Measurements from ENCODE around the gene ABCB9. TPM values are rescaled to one million over a fixed set of nuclear protein-coding genes. Genes with fewer than 3 reads are reported as not detected.

ABCB9 gene
- total RNA-seq, 1 experiment from 2014 or later, result 20.9 TPM

- CTCF ChIA-PET, result no interaction called here
- DNase-seq, result no peak
- Histone ChIP-seq H3K9ac (ENCODE audit: low read length) (no peak overlapping the region), H3F3A (ENCODE audit: low read length, unreplicated experiment) (no peaks in the 10 kb centered on the region), H3K9me2 (replicated peaks; ENCODE audit: low read length) (no peaks in the 10 kb centered on the region), H3K4me1 (ENCODE audit: insufficient read depth, low read length) (peaks cover 8% of the 10 kb centered on the region; the same call in 1 of the 2 replicates), H3K9me3 (ENCODE audit: low read length) (no peaks in the 10 kb centered on the region), H3K4me3 (ENCODE audit: low read length) (no peak overlapping the region), H4K20me1 (ENCODE audit: low read length) (no peaks in the 10 kb centered on the region), H3K27ac (ENCODE audit: low read length) (no peak overlapping the region), H2AFZ (ENCODE audit: low read length) (no peak overlapping the region), H3K36me3 (ENCODE audit: low read depth, low read length) (no peaks in the 10 kb centered on the region), H3K4me2 (ENCODE audit: low read length) (no peak overlapping the region), H3K79me2 (ENCODE audit: low read length) (peaks cover 20% of the 10 kb centered on the region), H3K27me3 (ENCODE audit: low read length) (no peaks in the 10 kb centered on the region)
- ATAC-seq, result no peak
- TF ChIP-seq EZH2phosphoT487 (IDR thresholded peaks at IDR 0.05; ENCODE audit: borderline replicate concordance, low read length), result no peak
- no peak for TF ChIP-seq CTCF (conservative IDR thresholded peaks at IDR 0.05; ENCODE audit: low read depth, low read length)
- TF ChIP-seq EZH2 (IDR thresholded peaks at IDR 0.05; ENCODE audit: low read length, unreplicated experiment), result no peak
- POLR2A ChIA-PET (ENCODE audit: unreplicated experiment), result no interaction called here
- no TSS peak for BruUV-seq (replicated peaks)
- intact Hi-C loops (cut with micrococcal nuclease), result loop anchor here (10.0 kb wide), 1 partner anchor 325 kb away; no protein-coding TSS in a partner anchor
Measured at GRCh38 chr12:122959566-122960192, 6.6 kb downstream of the ABCB9 start.

DNA sequence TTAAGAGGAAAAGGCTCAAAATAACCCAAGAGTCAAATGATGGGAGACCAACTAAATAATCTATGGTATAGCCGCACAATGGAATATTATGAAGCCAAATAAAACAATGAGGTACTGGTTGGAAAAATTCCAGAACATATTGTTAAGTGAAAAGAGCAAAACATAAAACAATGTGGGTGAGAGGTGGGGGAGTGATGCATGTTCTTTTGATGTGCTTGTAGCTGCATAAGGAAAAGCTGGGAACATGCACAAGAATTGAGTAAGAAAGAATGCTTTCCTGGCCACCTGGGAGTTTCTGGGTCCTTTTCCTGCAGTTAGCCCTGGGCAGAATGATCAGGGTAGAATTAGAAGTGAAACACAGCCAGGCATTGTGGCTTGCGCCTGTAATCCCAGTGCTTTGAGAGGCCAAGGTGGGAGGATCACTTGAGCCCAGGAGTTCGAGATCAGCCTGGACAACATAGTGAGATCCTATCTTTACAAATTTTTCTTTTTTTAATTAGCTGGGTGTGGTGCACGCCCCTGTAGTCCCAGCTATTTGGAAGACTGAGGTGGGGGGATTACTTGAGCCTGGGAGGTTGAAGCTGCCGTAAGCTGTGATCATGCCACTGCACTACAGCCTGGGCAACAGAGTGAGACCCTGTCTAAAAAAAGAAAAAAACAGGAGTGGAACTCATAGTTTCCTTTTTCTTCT lies 7.9 kb downstream of the ABCB9 start:
- ATAC-seq (no peak), DNase-seq (no peak)
- Histone ChIP-seq H3K36me3 (ENCODE audit: low read depth, low read length) (no peaks in the 10 kb centered on the region), H3K79me2 (ENCODE audit: low read length) (peaks cover 7% of the 10 kb centered on the region), H3K4me3 (ENCODE audit: low read length) (no peak overlapping the region), H2AFZ (ENCODE audit: low read length) (no peak overlapping the region), H3F3A (ENCODE audit: low read length, unreplicated experiment) (no peaks in the 10 kb centered on the region), H3K9me3 (ENCODE audit: low read length) (no peaks in the 10 kb centered on the region), H3K9ac (ENCODE audit: low read length) (no peak overlapping the region), H3K27ac (ENCODE audit: low read length) (no peak overlapping the region), H3K4me1 (ENCODE audit: insufficient read depth, low read length) (no peaks in the 10 kb centered on the region), H3K27me3 (ENCODE audit: low read length) (no peaks in the 10 kb centered on the region), H3K9me2 (replicated peaks; ENCODE audit: low read length) (no peaks in the 10 kb centered on the region), H3K4me2 (ENCODE audit: low read length) (no peak overlapping the region), H4K20me1 (ENCODE audit: low read length) (no peaks in the 10 kb centered on the region)
- ChIA-PET POLR2A (ENCODE audit: unreplicated experiment) (no interaction called here), CTCF (no interaction called here)
- TF ChIP-seq EZH2 (IDR thresholded peaks at IDR 0.05; ENCODE audit: low read length, unreplicated experiment) (no peak), EZH2phosphoT487 (IDR thresholded peaks at IDR 0.05; ENCODE audit: borderline replicate concordance, low read length) (no peak), CTCF (conservative IDR thresholded peaks at IDR 0.05; ENCODE audit: low read depth, low read length) (no peak)
- no TSS peak for BruUV-seq (replicated peaks)
- intact Hi-C loops (cut with micrococcal nuclease), result loop anchor here (10.0 kb wide), 1 partner anchor 324 kb away; no protein-coding TSS in a partner anchor

GRCh38 chr12:122956035-122956434 lies 10.2 kb downstream of the ABCB9 start:
- BruUV-seq (replicated peaks), result no TSS peak
- intact Hi-C loops (cut with micrococcal nuclease), result loop anchor here (10.0 kb wide), 1 partner anchor 321 kb away; no protein-coding TSS in a partner anchor
- Histone ChIP-seq H3K79me2 (ENCODE audit: low read length) (no peaks in the 10 kb centered on the region), H3K9me3 (ENCODE audit: low read length) (no peaks in the 10 kb centered on the region), H4K20me1 (ENCODE audit: low read length) (no peaks in the 10 kb centered on the region), H3F3A (ENCODE audit: low read length, unreplicated experiment) (no peaks in the 10 kb centered on the region), H3K9me2 (replicated peaks; ENCODE audit: low read length) (no peaks in the 10 kb centered on the region), H3K36me3 (ENCODE audit: low read depth, low read length) (no peaks in the 10 kb centered on the region), H3K27me3 (ENCODE audit: low read length) (no peaks in the 10 kb centered on the region), H3K9ac (ENCODE audit: low read length) (no peak overlapping the region), H3K4me2 (ENCODE audit: low read length) (no peak overlapping the region), H2AFZ (ENCODE audit: low read length) (no peak overlapping the region), H3K4me3 (ENCODE audit: low read length) (no peak overlapping the region), H3K4me1 (ENCODE audit: insufficient read depth, low read length) (peaks cover 12% of the 10 kb centered on the region), H3K27ac (ENCODE audit: low read length) (no peak overlapping the region)
- TF ChIP-seq EZH2 (IDR thresholded peaks at IDR 0.05; ENCODE audit: low read length, unreplicated experiment), result no peak
- ChIA-PET POLR2A (ENCODE audit: unreplicated experiment) (no interaction called here), CTCF (no interaction called here)
- ATAC-seq, result no peak
- no peak for DNase-seq
